Endothelial cell of umbilical vein (primary cell): ENCODE results near the gene DAB2IP. TPM values are rescaled to one million over a fixed set of nuclear protein-coding genes. Genes with fewer than 3 reads are reported as not detected.

Source experiments
- BruUV-seq: library from RNA; stranded (reverse); fragments of 400-500 nt; replicated peaks from 2 replicates; lab custom pipeline; 2021; lab: Mats Ljungman, UMichigan
- CTCF ChIA-PET: fragments of 300-600, 350-600 bp; sonication (Branson Sonifier 250); formaldehyde crosslinking; loops from one replicate; lab custom pipeline; 2021; ENCODE audit warnings: antibody characterized with exemption, inconsistent platforms; lab: Charles Lee
- POLR2A ChIA-PET: fragments of 300-600, 350-600 bp; sonication (Branson Sonifier 250); formaldehyde crosslinking; loops from one replicate; lab custom pipeline; 2021; ENCODE audit warnings: antibody characterized with exemption, inconsistent platforms; lab: Charles Lee
- DNase-seq: peaks from one replicate; pipeline ENCODE4 v3.0.0-alpha.2; 2011; ENCODE audit warnings: low read depth, low spot score
- FAIRE-seq: peaks from 2 replicates; lab custom pipeline; 2011; peaks lifted over from hg19 to GRCh38; lab: Jason Lieb, UNC
- H2AFZ ChIP-seq: 2 replicates; pipeline ENCODE4 v1.6.0; 2012; ENCODE audit warnings: low read depth, low read length, control low read depth, inconsistent platforms
- H3K27ac ChIP-seq: 2 replicates; pipeline ENCODE4 v1.5.1; 2011; ENCODE audit warnings: low read depth, mild to moderate bottlenecking, control low read depth, low read length, moderate library complexity; ENCODE audit not compliant: insufficient read depth
- H3K27me3 ChIP-seq, 2 experiments: 2 replicates each; pipeline versions ENCODE4 v1.6.0 to v1.6.1; 2011; ENCODE audit warnings: low read length in 2 of 2, mixed read lengths in 1 of 2; ENCODE audit not compliant: control insufficient read depth in 2 of 2, insufficient read depth in 2 of 2
- H3K36me3 ChIP-seq, 2 experiments: 2 replicates in 1 of 2; 3 replicates in 1 of 2; pipeline ENCODE4 v1.5.1; 2011; ENCODE audit warnings: low read length in 2 of 2, mild to moderate bottlenecking in 1 of 2, moderate library complexity in 1 of 2; ENCODE audit not compliant: control insufficient read depth in 2 of 2, insufficient read depth in 2 of 2; ENCODE audit errors: extremely low read depth in 1 of 2
- H3K4me1 ChIP-seq: 3 replicates; pipeline ENCODE4 v1.5.1; 2011; ENCODE audit warnings: mild to moderate bottlenecking, low read length; ENCODE audit not compliant: control insufficient read depth, insufficient read depth; ENCODE audit errors: extremely low read depth
- H3K4me2 ChIP-seq: 2 replicates; pipeline ENCODE4 v1.6.1; 2011; ENCODE audit warnings: low read length, control low read depth, mixed read lengths; ENCODE audit not compliant: insufficient read depth
- H3K4me3 ChIP-seq, 3 experiments: fragments of 200-600 bp in 1 of 3; sonication (generic), shearing (Covaris generic) in 1 of 3; replicated peaks in 1 of 3; 2 replicates each; pipeline ENCODE4 v1.5.1; 2011 to 2016; ENCODE audit warnings: control low read depth in 3 of 3, low read length in 3 of 3, mild to moderate bottlenecking in 2 of 3, inconsistent platforms in 1 of 3, low read depth in 1 of 3, moderate library complexity in 1 of 3; ENCODE audit not compliant: insufficient read depth in 1 of 3
- H3K79me2 ChIP-seq: 2 replicates; pipeline ENCODE4 v1.6.0; 2012; ENCODE audit warnings: low read length, inconsistent platforms; ENCODE audit not compliant: control insufficient read depth, insufficient read depth
- H3K9ac ChIP-seq: replicated peaks from 2 replicates; pipeline ENCODE3; 2011; ENCODE audit warnings: low read length, control low read depth; ENCODE audit not compliant: insufficient read depth; ENCODE audit errors: extremely low read depth
- H3K9me1 ChIP-seq: replicated peaks from 3 replicates; pipeline ENCODE4 v1.6.0; 2011; ENCODE audit warnings: mild to moderate bottlenecking, low read length; ENCODE audit not compliant: control insufficient read depth, insufficient read depth; ENCODE audit errors: extremely low read depth
- H3K9me3 ChIP-seq: replicated peaks from 2 replicates; pipeline ENCODE4 v1.5.1; 2012; ENCODE audit warnings: low read length, inconsistent platforms; ENCODE audit not compliant: control insufficient read depth, insufficient read depth
- H4K20me1 ChIP-seq: replicated peaks from 2 replicates; pipeline ENCODE3; 2011; ENCODE audit warnings: mild to moderate bottlenecking, low read length; ENCODE audit not compliant: control insufficient read depth, insufficient read depth; ENCODE audit errors: extremely low read depth
- CTCF ChIP-seq, 2 donors: IDR thresholded peaks; 1 replicate in 1 of 2; 2 replicates in 1 of 2; pipeline ENCODE4 v1.5.1; 2011; ENCODE audit warnings: low read length in 2 of 2, mild to moderate bottlenecking in 2 of 2, moderate library complexity in 2 of 2, control low read depth in 1 of 2, inconsistent platforms in 1 of 2, low read depth in 1 of 2; ENCODE audit not compliant: insufficient read depth in 1 of 2; ENCODE audit errors: extremely low read depth in 1 of 2
- EZH2 ChIP-seq: IDR thresholded peaks from 2 replicates; pipeline ENCODE4 v1.6.1; 2012; ENCODE audit warnings: borderline replicate concordance, low read depth, mild to moderate bottlenecking, moderate library complexity, low read length, inconsistent platforms; ENCODE audit not compliant: severe bottlenecking
- GATA2 ChIP-seq: IDR thresholded peaks from 2 replicates; pipeline ENCODE4 v1.7.0; 2011; ENCODE audit warnings: low read depth, mild to moderate bottlenecking, moderate library complexity, mixed read lengths, low read length; ENCODE audit not compliant: insufficient read length, insufficient read depth
- JUN ChIP-seq: IDR thresholded peaks from 2 replicates; pipeline ENCODE4 v1.6.1; 2011; ENCODE audit warnings: borderline replicate concordance, low read depth; ENCODE audit not compliant: insufficient read length, insufficient read depth
- MAX ChIP-seq: IDR thresholded peaks from 2 replicates; pipeline ENCODE4 v1.6.1; 2011; ENCODE audit not compliant: insufficient read depth, insufficient read length
- dilution Hi-C: fragments of 300-500 bp; cut with MboI; formaldehyde crosslinking; loops from one replicate; pipeline ENCODE4 v1.15.0; 2019; ENCODE audit warnings: low sequenced_read_pairs; ENCODE audit not compliant: extremely low pct_ligation_motif_present
- intact Hi-C: fragments of 100-400 bp; cut with micrococcal nuclease; formaldehyde crosslinking; loops from one replicate; pipeline ENCODE4 v1.10.0; 2022
- polyA plus RNA-seq, 4 experiments: library from polyadenylated mRNA; depleted of rRNA in 3 of 4; stranded (reverse) in 3 of 4; unstranded in 1 of 4; fragments of >200 nt; gene quantifications; 2 replicates each; pipeline versions ENCODE4 v1.2.1 to v1.2.3, GENCODE V29; 2011 to 2012; ENCODE audit warnings: missing spikeins in 1 of 4
- total RNA-seq: library from RNA; stranded (reverse); gene quantifications from 2 replicates; pipeline ENCODE4 v1.2.3, GENCODE V29; 2021

Gene DAB2IP
- total and polyA plus RNA-seq, 2 donors (not counting 3 experiments of a cell fraction or from before 2014, with no cell fraction given), result 29.2 to 53.6 TPM

- Histone ChIP-seq H2AFZ (no peak overlapping the region), H3K36me3 (no peaks in the 10 kb centered on the region), H3K4me1 (peaks cover 7% of the 10 kb centered on the region), H3K9me1 (no peaks in the 10 kb centered on the region), H3K9me3 (no peaks in the 10 kb centered on the region), H3K4me3 (no peak overlapping the region), H3K79me2 (no peaks in the 10 kb centered on the region), H3K9ac (no peak overlapping the region), H4K20me1 (no peaks in the 10 kb centered on the region), H3K27me3 (no peaks in the 10 kb centered on the region), H3K27ac (no peak overlapping the region), H3K4me2 (no peak overlapping the region)
- DNase-seq (no peak), FAIRE-seq (no peak)
- intact Hi-C loops (loop anchor here (1.0 kb wide), 1 partner anchor 17 kb away; no protein-coding TSS in a partner anchor), dilution Hi-C loops (no loop called here)
- CTCF ChIA-PET, result interaction anchor here (1.1 to 3.7 kb wide), 4 partner anchors 10 to 127 kb away, joined by 3 to 19 read pairs (median 6); no protein-coding TSS in a partner anchor
- BruUV-seq, result no TSS peak
- TF ChIP-seq MAX, result no peak
- TF ChIP-seq CTCF (IDR thresholded peaks at IDR 0.05; ENCODE audit: extremely low read depth in 1 of 2, insufficient read depth in 1 of 2, low read depth in 1 of 2, low read length in 2 of 2), result no peak
- TF ChIP-seq JUN, result no peak
- no peak for TF ChIP-seq GATA2
- TF ChIP-seq EZH2, result no peak
- POLR2A ChIA-PET, result no interaction called here
These were observed 21.6 kb downstream of the DAB2IP start for GRCh38 chr9:121672986-121673385.
